ENCODE results near the gene PPP1R1B. TPM values are rescaled to one million over a fixed set of nuclear protein-coding genes. Genes with fewer than 3 reads are reported as not detected.

The PPP1R1B gene
- total RNA-seq, 1 donor from 2014 or later = not detected

- FAIRE-seq (peak; percentile 18), DNase-seq (ENCODE audit: low read depth) (no peak)
- H3K4me3 ChIP-seq (ENCODE audit: low read depth, low read length) = no peak overlapping the region
- no peaks in the 10 kb centered on the region for H3K36me3 ChIP-seq (ENCODE audit: control insufficient read depth, insufficient read depth, low read length)
- TF ChIP-seq CTCF (IDR thresholded peaks at IDR 0.05; ENCODE audit: insufficient read depth, low read length, severe bottlenecking) = no peak
- H3K27me3 ChIP-seq (ENCODE audit: control insufficient read depth, insufficient read depth, low read length) = peaks cover 12% of the 10 kb centered on the region
These were observed 46.0 kb downstream of the PPP1R1B start for GRCh38 chr17:39672522-39673334.

GRCh38 chr17:39673335-39674081 lies 46.8 kb downstream of the PPP1R1B start:
- Histone ChIP-seq H3K4me3 (ENCODE audit: low read depth, low read length) (no peak overlapping the region), H3K36me3 (ENCODE audit: control insufficient read depth, insufficient read depth, low read length) (no peaks in the 10 kb centered on the region), H3K27me3 (ENCODE audit: control insufficient read depth, insufficient read depth, low read length) (peaks cover 10% of the 10 kb centered on the region)
- no peak for DNase-seq (ENCODE audit: low read depth)
- FAIRE-seq = no peak
- TF ChIP-seq CTCF (IDR thresholded peaks at IDR 0.05; ENCODE audit: insufficient read depth, low read length, severe bottlenecking) = no peak

GRCh38 chr17:39674179-39674578 lies 47.4 kb downstream of the PPP1R1B start:
- DNase-seq (ENCODE audit: low read depth) (no peak), FAIRE-seq (no peak)
- no peak for TF ChIP-seq CTCF (IDR thresholded peaks at IDR 0.05; ENCODE audit: insufficient read depth, low read length, severe bottlenecking)
- Histone ChIP-seq H3K4me3 (ENCODE audit: low read depth, low read length) (no peak overlapping the region), H3K36me3 (ENCODE audit: control insufficient read depth, insufficient read depth, low read length) (no peaks in the 10 kb centered on the region), H3K27me3 (ENCODE audit: control insufficient read depth, insufficient read depth, low read length) (peaks cover 8% of the 10 kb centered on the region)

GRCh38 chr17:39674702-39675389 lies 48.1 kb downstream of the PPP1R1B start:
- H3K36me3 ChIP-seq (ENCODE audit: control insufficient read depth, insufficient read depth, low read length) = no peaks in the 10 kb centered on the region
- DNase-seq (ENCODE audit: low read depth) (peak; percentile 49), FAIRE-seq (no peak)
- no peak for TF ChIP-seq CTCF (IDR thresholded peaks at IDR 0.05; ENCODE audit: insufficient read depth, low read length, severe bottlenecking)
- no peak overlapping the region for H3K4me3 ChIP-seq (ENCODE audit: low read depth, low read length)
- peaks cover 4% of the 10 kb centered on the region for H3K27me3 ChIP-seq (ENCODE audit: control insufficient read depth, insufficient read depth, low read length)

- no peak for FAIRE-seq
- TF ChIP-seq CTCF (IDR thresholded peaks at IDR 0.05; ENCODE audit: insufficient read depth, low read length, severe bottlenecking) = no peak
- DNase-seq (ENCODE audit: low read depth) = no peak
- H3K27me3 ChIP-seq (ENCODE audit: control insufficient read depth, insufficient read depth, low read length) = peaks cover 4% of the 10 kb centered on the region
- no peaks in the 10 kb centered on the region for H3K36me3 ChIP-seq (ENCODE audit: control insufficient read depth, insufficient read depth, low read length)
- no peak overlapping the region for H3K4me3 ChIP-seq (ENCODE audit: low read depth, low read length)
These were observed 48.8 kb downstream of the PPP1R1B start for GRCh38 chr17:39675390-39676082.
